Activated naive CD4-positive, alpha-beta T cell treated with anti-CD3 and anti-CD28 coated beads, Interleukin-2, amount 10 ng/mL, durations not matched to agents 7 days and 5 days (primary cell): ENCODE results near the gene PDE3B.
"Not testable (repeated sequence)": the region's sequence is repeated elsewhere in the genome, so short reads cannot be mapped to it uniquely, and the experiment has no call there.

ENCODE experiments used
- CTCF ChIA-PET: fragments of 350-600 bp; sonication (Branson Sonifier 250); formaldehyde crosslinking; loops from one replicate; lab custom pipeline; 2021; ENCODE audit warnings: antibody characterized with exemption; lab: Charles Lee
- DNase-seq: peaks from one replicate; pipeline ENCODE4 v3.0.0-alpha.2; 2020
- H3K27ac Mint-ChIP-seq: one replicate; pipeline ENCODE4 v1.8.0; 2021; ENCODE audit warnings: mild to moderate bottlenecking, moderate library complexity, mixed read lengths
- H3K27me3 Mint-ChIP-seq: one replicate; pipeline ENCODE4 v1.8.0; 2021; ENCODE audit warnings: mild to moderate bottlenecking, mixed read lengths
- H3K36me3 Mint-ChIP-seq: one replicate; pipeline ENCODE4 v1.8.0; 2021; ENCODE audit warnings: mixed read lengths
- H3K4me1 Mint-ChIP-seq: one replicate; pipeline ENCODE4 v1.8.0; 2021; ENCODE audit warnings: mixed read lengths
- H3K4me3 Mint-ChIP-seq: one replicate; pipeline ENCODE4 v1.8.0; 2021; ENCODE audit warnings: mild to moderate bottlenecking, moderate library complexity, mixed read lengths
- H3K9me3 Mint-ChIP-seq: one replicate; pipeline ENCODE4 v1.8.0; 2021; ENCODE audit warnings: mixed read lengths

PDE3B gene

GRCh38 chr11:14626650-14627049 is 17.0 kb upstream of the PDE3B start:
- Mint-ChIP-seq H3K9me3 (peaks cover 21% of the 10 kb centered on the region), H3K27me3 (no peaks in the 10 kb centered on the region), H3K36me3 (peaks cover 63% of the 10 kb centered on the region), H3K4me1 (peaks cover 47% of the 10 kb centered on the region), H3K27ac (peak overlapping the region; percentile 66), H3K4me3 (no peak overlapping the region)
- DNase-seq, result no peak
- CTCF ChIA-PET, result interaction anchor here (1.2 kb wide), 1 partner anchor 11 kb away, joined by 4 read pairs; no protein-coding TSS in a partner anchor

GRCh38 chr11:14633506-14634224 is 9.9 kb upstream of the PDE3B start:
- Mint-ChIP-seq H3K9me3 (peaks cover 31% of the 10 kb centered on the region), H3K4me1 (peaks cover 50% of the 10 kb centered on the region), H3K36me3 (peaks cover 50% of the 10 kb centered on the region), H3K27ac (peak overlapping the region; percentile 84)
- CTCF ChIA-PET, H3K4me3 Mint-ChIP-seq, H3K27me3 Mint-ChIP-seq: not testable (repeated sequence)
- peak; percentile 77 for DNase-seq

- Mint-ChIP-seq H3K27me3 (no peaks in the 10 kb centered on the region), H3K9me3 (peaks cover 30% of the 10 kb centered on the region), H3K27ac (peak overlapping the region; percentile 84), H3K4me3 (no peak overlapping the region), H3K36me3 (peaks cover 56% of the 10 kb centered on the region), H3K4me1 (peaks cover 57% of the 10 kb centered on the region)
- CTCF ChIA-PET, result no interaction called here
- DNase-seq, result no peak
Measured at GRCh38 chr11:14634813-14635212, 8.8 kb upstream of the PDE3B start.

- H3K27ac Mint-ChIP-seq, result peak overlapping the region; percentile 47
- no peaks in the 10 kb centered on the region for H3K27me3 Mint-ChIP-seq
- peaks cover 30% of the 10 kb centered on the region for H3K9me3 Mint-ChIP-seq
- no peak for DNase-seq
- H3K36me3 Mint-ChIP-seq, result peaks cover 61% of the 10 kb centered on the region
- CTCF ChIA-PET, result interaction anchor here (1.0 kb wide), 1 partner anchor 272 kb away, joined by 3 read pairs; no protein-coding TSS in a partner anchor
- H3K4me1 Mint-ChIP-seq, result peaks cover 64% of the 10 kb centered on the region
- no peak overlapping the region for H3K4me3 Mint-ChIP-seq
Measured at GRCh38 chr11:14635546-14635945, 8.1 kb upstream of the PDE3B start.

GRCh38 chr11:14636119-14636518 is 7.5 kb upstream of the PDE3B start:
- H3K36me3 Mint-ChIP-seq, result peaks cover 63% of the 10 kb centered on the region
- H3K4me1 Mint-ChIP-seq, result peaks cover 70% of the 10 kb centered on the region
- H3K9me3 Mint-ChIP-seq, result peaks cover 28% of the 10 kb centered on the region
- CTCF ChIA-PET, result interaction anchor here (1.0 kb wide), 1 partner anchor 271 kb away, joined by 3 read pairs; no protein-coding TSS in a partner anchor
- DNase-seq, result no peak
- no peak overlapping the region for H3K4me3 Mint-ChIP-seq
- peak overlapping the region; percentile 72 for H3K27ac Mint-ChIP-seq
- no peaks in the 10 kb centered on the region for H3K27me3 Mint-ChIP-seq

GRCh38 chr11:14637868-14638409 is 5.7 kb upstream of the PDE3B start:
- H3K36me3 Mint-ChIP-seq, result peaks cover 73% of the 10 kb centered on the region
- no peak overlapping the region for H3K4me3 Mint-ChIP-seq
- CTCF ChIA-PET, result interaction anchor here (0.7 to 1.2 kb wide), 4 partner anchors 11 to 95 kb away, joined by 3 to 4 read pairs (median 4); no protein-coding TSS in a partner anchor
- peaks cover 88% of the 10 kb centered on the region for H3K4me1 Mint-ChIP-seq
- no peak overlapping the region for H3K27ac Mint-ChIP-seq
- DNase-seq, result no peak
- no peaks in the 10 kb centered on the region for H3K27me3 Mint-ChIP-seq
- peaks cover 23% of the 10 kb centered on the region for H3K9me3 Mint-ChIP-seq

GRCh38 chr11:14638561-14638960 is 5.0 kb upstream of the PDE3B start:
- Mint-ChIP-seq H3K4me1 (peaks cover 87% of the 10 kb centered on the region), H3K9me3 (peaks cover 23% of the 10 kb centered on the region), H3K27me3 (no peaks in the 10 kb centered on the region), H3K36me3 (peaks cover 71% of the 10 kb centered on the region), H3K4me3 (peak overlapping the region; percentile 19), H3K27ac (no peak overlapping the region)
- no peak for DNase-seq
- CTCF ChIA-PET, result interaction anchor here (1.0 kb wide), 2 partner anchors 12 to 96 kb away, joined by 4 read pairs; no protein-coding TSS in a partner anchor

- Mint-ChIP-seq H3K4me3 (peak overlapping the region; percentile 76), H3K4me1 (peaks cover 55% of the 10 kb centered on the region), H3K36me3 (peaks cover 56% of the 10 kb centered on the region), H3K27me3 (no peaks in the 10 kb centered on the region), H3K9me3 (peaks cover 3% of the 10 kb centered on the region), H3K27ac (no peak overlapping the region)
- no peak for DNase-seq
- CTCF ChIA-PET, result no interaction called here
Measured at GRCh38 chr11:14641801-14642200, 1.8 kb upstream of the PDE3B start.

GRCh38 chr11:14642453-14642852 is 1.2 kb upstream of the PDE3B start:
- Mint-ChIP-seq H3K27ac (peak overlapping the region; percentile 89), H3K9me3 (no peaks in the 10 kb centered on the region), H3K27me3 (no peaks in the 10 kb centered on the region), H3K4me3 (peak overlapping the region; percentile 76), H3K36me3 (peaks cover 53% of the 10 kb centered on the region), H3K4me1 (peaks cover 48% of the 10 kb centered on the region)
- CTCF ChIA-PET, result no interaction called here
- no peak for DNase-seq

- H3K27ac Mint-ChIP-seq, result peak overlapping the region; percentile 89
- DNase-seq, result peak; percentile 39
- H3K4me3 Mint-ChIP-seq, result peak overlapping the region; percentile 76
- H3K27me3 Mint-ChIP-seq, result no peaks in the 10 kb centered on the region
- CTCF ChIA-PET, result interaction anchor here (2.1 to 3.6 kb wide), 2 partner anchors 103 to 121 kb away, joined by 11 to 14 read pairs; no protein-coding TSS in a partner anchor
- H3K36me3 Mint-ChIP-seq, result peaks cover 56% of the 10 kb centered on the region
- no peaks in the 10 kb centered on the region for H3K9me3 Mint-ChIP-seq
- H3K4me1 Mint-ChIP-seq, result peaks cover 47% of the 10 kb centered on the region
Measured at GRCh38 chr11:14642873-14643696, 519 bp upstream of the PDE3B start.

- Mint-ChIP-seq H3K4me1 (peaks cover 49% of the 10 kb centered on the region), H3K36me3 (peaks cover 62% of the 10 kb centered on the region), H3K27ac (peak overlapping the region; percentile 84), H3K27me3 (no peaks in the 10 kb centered on the region), H3K4me3 (peak overlapping the region; percentile 76), H3K9me3 (no peaks in the 10 kb centered on the region)
- CTCF ChIA-PET, result interaction anchor here (0.7 to 3.6 kb wide), 12 partner anchors 21 to 263 kb away, joined by 3 to 23 read pairs (median 6); partner anchors contain the start of genes CYP2R1 and PSMA1
- peak; percentile 60 for DNase-seq
Measured at GRCh38 chr11:14644226-14645014, 816 bp downstream of the PDE3B start.

- Mint-ChIP-seq H3K27me3 (no peaks in the 10 kb centered on the region), H3K4me3 (peak overlapping the region; percentile 76)
Measured at GRCh38 chr11:14645015-14645912, 1.7 kb downstream of the PDE3B start.

More at GRCh38 chr11:14645015-14645912, 1.7 kb downstream of the PDE3B start:
- H3K27ac Mint-ChIP-seq, result peak overlapping the region; percentile 84
- CTCF ChIA-PET, result interaction anchor here (0.7 to 3.6 kb wide), 13 partner anchors 22 to 263 kb away, joined by 3 to 23 read pairs (median 4); partner anchors contain the start of genes CYP2R1 and PSMA1
- H3K36me3 Mint-ChIP-seq, result peaks cover 63% of the 10 kb centered on the region
- peaks cover 49% of the 10 kb centered on the region for H3K4me1 Mint-ChIP-seq
- H3K9me3 Mint-ChIP-seq, result no peaks in the 10 kb centered on the region
- DNase-seq, result peak; percentile 59
